PC-9 (cell line): Measurements from ENCODE around the gene POGK. TPM values are rescaled to one million over a fixed set of nuclear protein-coding genes. Genes with fewer than 3 reads are reported as not detected.

ENCODE experiments used
- BruUV-seq: library from RNA; stranded (reverse); fragments of 400-500 nt; replicated peaks from 2 replicates; lab custom pipeline; 2021; lab: Mats Ljungman, UMichigan
- CTCF ChIA-PET: fragments of 300-600 bp; sonication (Branson Sonifier 250); formaldehyde crosslinking; loops from one replicate; lab custom pipeline; 2022; ENCODE audit warnings: antibody characterized with exemption; lab: Charles Lee
- POLR2A ChIA-PET: fragments of 300-600 bp; sonication (Branson Sonifier 250); formaldehyde crosslinking; loops from one replicate; lab custom pipeline; 2022; ENCODE audit warnings: antibody characterized with exemption; ENCODE audit not compliant: unreplicated experiment; lab: Charles Lee
- DNase-seq, 2 experiments: peaks; one replicate each; pipeline versions ENCODE4 v3.0.0 to v3.0.0-alpha.2; 2015 to 2022; ENCODE audit warnings: mixed read lengths in 1 of 2
- H2AFZ ChIP-seq: fragments of 200-600 bp; sonication (generic); 2 replicates; pipeline ENCODE4 v1.8.1; 2017; ENCODE audit warnings: antibody characterized with exemption
- H3F3A ChIP-seq: fragments of 200-600 bp; sonication (generic); 2 replicates; pipeline ENCODE4 v1.8.1; 2017; ENCODE audit warnings: antibody characterized with exemption, mild to moderate bottlenecking, low read depth; ENCODE audit not compliant: insufficient read depth
- H3K27ac ChIP-seq: fragments of 200-600 bp; sonication (generic); 2 replicates; pipeline ENCODE4 v1.6.1; 2016; ENCODE audit warnings: mixed run types
- H3K27me3 ChIP-seq: fragments of 200-600 bp; sonication (generic); 2 replicates; pipeline ENCODE4 v1.6.1; 2016; ENCODE audit warnings: low read depth, mixed run types; ENCODE audit not compliant: insufficient read depth
- H3K36me3 ChIP-seq: fragments of 200-600 bp; sonication (generic); 2 replicates; pipeline ENCODE4 v1.6.1; 2016; ENCODE audit warnings: low read depth, mixed run types
- H3K4me1 ChIP-seq: fragments of 200-600 bp; sonication (generic); replicated peaks from 2 replicates; pipeline ENCODE4 v1.6.1; 2016; ENCODE audit warnings: mixed run types; ENCODE audit not compliant: insufficient read depth
- H3K4me2 ChIP-seq: fragments of 200-600 bp; sonication (generic); 2 replicates; pipeline ENCODE4 v1.6.1; 2017; ENCODE audit warnings: mixed run types
- H3K4me3 ChIP-seq: fragments of 200-600 bp; sonication (generic); 2 replicates; pipeline ENCODE4 v1.6.1; 2016; ENCODE audit warnings: mixed run types
- H3K79me2 ChIP-seq: fragments of 200-600 bp; sonication (generic); 2 replicates; pipeline ENCODE4 v1.6.1; 2017; ENCODE audit warnings: low read depth, mixed run types
- H3K9me2 ChIP-seq: fragments of 200-600 bp; sonication (generic); 2 replicates; pipeline ENCODE4 v1.8.1; 2017; ENCODE audit warnings: mild to moderate bottlenecking; ENCODE audit not compliant: insufficient read depth
- H3K9me3 ChIP-seq: fragments of 200-600 bp; sonication (generic); 2 replicates; pipeline ENCODE4 v1.8.1; 2016; ENCODE audit warnings: low read depth; ENCODE audit not compliant: insufficient read depth
- H4K20me1 ChIP-seq: fragments of 200-600 bp; sonication (generic); 2 replicates; pipeline ENCODE4 v1.8.1; 2017; ENCODE audit not compliant: insufficient read depth
- CTCF ChIP-seq: fragments of 200-600 bp; sonication (generic); conservative IDR thresholded peaks from 2 replicates; pipeline ENCODE4 v1.6.1; 2017; ENCODE audit warnings: mixed run types, antibody characterized with exemption, mild to moderate bottlenecking, moderate library complexity
- EZH2 ChIP-seq: fragments of 200-600 bp; sonication (generic); IDR thresholded peaks from 2 replicates; pipeline ENCODE4 v1.8.0; 2017; ENCODE audit warnings: antibody characterized with exemption, low read depth
- intact Hi-C: fragments of 100-400 bp; cut with micrococcal nuclease; formaldehyde crosslinking; loops from one replicate; pipeline ENCODE4 v1.10.0; 2022; ENCODE audit not compliant: unreplicated experiment
- total RNA-seq: library from RNA; stranded (reverse); gene quantifications from 2 replicates; pipeline ENCODE4 v1.2.3, GENCODE V29; 2021

Gene POGK
- total RNA-seq, 1 experiment from 2014 or later: 17.0 TPM

- peaks cover 3% of the 10 kb centered on the region; the same call in 1 of the 2 replicates for H3K79me2 ChIP-seq
- H3K9me3 ChIP-seq: no peaks in the 10 kb centered on the region
- CTCF ChIA-PET: interaction anchor here (0.7 kb wide), 1 partner anchor 856 kb away, joined by 3 read pairs; no protein-coding TSS in a partner anchor
- TF ChIP-seq CTCF: no peak
- no peak for TF ChIP-seq EZH2
- H3K4me2 ChIP-seq: no peak overlapping the region
- H3K27ac ChIP-seq: no peak overlapping the region
- 0 out of 2 replicates have a peak, but pooled peaks cover 4% of the 10 kb centered on the region for H3F3A ChIP-seq
- no peaks in the 10 kb centered on the region for H3K27me3 ChIP-seq
- intact Hi-C loops: no loop called here
- H4K20me1 ChIP-seq: peaks cover 11% of the 10 kb centered on the region
- H3K4me3 ChIP-seq: no peak overlapping the region
- POLR2A ChIA-PET: no interaction called here
- BruUV-seq: no TSS peak
- no peak overlapping the region for H2AFZ ChIP-seq
- H3K4me1 ChIP-seq: no peaks in the 10 kb centered on the region
- no peak for DNase-seq
- peaks cover 49% of the 10 kb centered on the region for H3K36me3 ChIP-seq
- no peaks in the 10 kb centered on the region for H3K9me2 ChIP-seq
These were observed 8.9 kb downstream of the POGK start for GRCh38 chr1:166848193-166848592.

GRCh38 chr1:166849135-166849534 is 9.9 kb downstream of the POGK start:
- no peak for TF ChIP-seq EZH2
- TF ChIP-seq CTCF: no peak
- ChIA-PET POLR2A (no interaction called here), CTCF (no interaction called here)
- 0 out of 2 replicates have a peak, but pooled peaks cover 4% of the 10 kb centered on the region for H3F3A ChIP-seq
- no peak overlapping the region for H3K27ac ChIP-seq
- no peak for DNase-seq
- no peaks in the 10 kb centered on the region for H3K27me3 ChIP-seq
- peaks cover 3% of the 10 kb centered on the region; the same call in 1 of the 2 replicates for H3K79me2 ChIP-seq
- H3K4me2 ChIP-seq: no peak overlapping the region
- H2AFZ ChIP-seq: no peak overlapping the region
- BruUV-seq: no TSS peak
- H3K9me3 ChIP-seq: no peaks in the 10 kb centered on the region
- no peak overlapping the region for H3K4me3 ChIP-seq
- intact Hi-C loops: no loop called here
- H3K36me3 ChIP-seq: peaks cover 44% of the 10 kb centered on the region
- no peaks in the 10 kb centered on the region for H3K4me1 ChIP-seq
- peaks cover 8% of the 10 kb centered on the region for H4K20me1 ChIP-seq
- no peaks in the 10 kb centered on the region for H3K9me2 ChIP-seq

DNA sequence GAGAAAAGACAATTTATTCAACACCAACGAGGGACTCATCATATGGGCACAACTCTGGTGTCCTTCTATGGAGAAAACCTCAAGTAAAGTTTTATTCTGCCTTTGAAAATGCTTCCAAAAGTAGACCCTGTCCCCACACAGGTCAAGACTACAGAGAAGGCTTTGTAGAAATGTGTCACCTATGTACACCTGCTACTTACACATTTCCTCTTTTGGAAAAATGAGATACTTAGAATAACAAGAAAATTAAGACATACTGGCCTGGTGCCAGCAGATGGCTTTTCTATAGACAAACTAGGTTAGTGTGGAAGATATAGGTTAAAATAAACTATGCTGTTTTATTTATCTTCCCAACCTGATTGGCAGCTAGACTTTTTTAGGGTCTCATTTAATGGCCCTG is 13.6 kb downstream of the POGK start:
- TF ChIP-seq CTCF: no peak
- no peak for TF ChIP-seq EZH2
- no peak for DNase-seq
- BruUV-seq: no TSS peak
- Histone ChIP-seq H3K9me3 (no peaks in the 10 kb centered on the region), H3K27ac (no peak overlapping the region), H3K4me1 (no peaks in the 10 kb centered on the region), H3K4me2 (no peak overlapping the region), H2AFZ (no peak overlapping the region), H4K20me1 (peaks cover 11% of the 10 kb centered on the region), H3K27me3 (no peaks in the 10 kb centered on the region), H3K79me2 (no peaks in the 10 kb centered on the region), H3K9me2 (no peaks in the 10 kb centered on the region), H3K4me3 (no peak overlapping the region), H3F3A (peaks cover 8% of the 10 kb centered on the region; the same call in 1 of the 2 replicates), H3K36me3 (peaks cover 20% of the 10 kb centered on the region)
- POLR2A ChIA-PET: no interaction called here
- CTCF ChIA-PET: no interaction called here
- intact Hi-C loops: loop anchor here (10.0 kb wide), 1 partner anchor 272 kb away; no protein-coding TSS in a partner anchor
